Measurements from ENCODE around the gene TOB1.
"Not testable (repeated sequence)": the region's sequence is repeated elsewhere in the genome, so short reads cannot be mapped to it uniquely, and the experiment has no call there.

The TOB1 gene

GRCh38 chr17:50898369-50899004, 32.3 kb upstream of the TOB1 start:
- no peak for DNase-seq

GRCh38 chr17:50894513-50894912, 28.4 kb upstream of the TOB1 start:
- DNase-seq, result not testable (repeated sequence)

- DNase-seq, result no peak
Observed at GRCh38 chr17:50893183-50893993, 27.2 kb upstream of the TOB1 start.

GRCh38 chr17:50892101-50892776, 26.1 kb upstream of the TOB1 start:
- no peak for DNase-seq

GRCh38 chr17:50891577-50891989, 25.4 kb upstream of the TOB1 start:
- no peak for DNase-seq

GRCh38 chr17:50890675-50891516, 24.7 kb upstream of the TOB1 start:
- DNase-seq, result no peak

GRCh38 chr17:50889528-50890118, 23.5 kb upstream of the TOB1 start:
- no peak for DNase-seq

- no peak for DNase-seq
Observed at GRCh38 chr17:50887705-50888245, 21.6 kb upstream of the TOB1 start.

GRCh38 chr17:50884439-50885311, 18.5 kb upstream of the TOB1 start:
- DNase-seq, result no peak

GRCh38 chr17:50883850-50884438, 17.8 kb upstream of the TOB1 start:
- no peak for DNase-seq

- DNase-seq, result no peak
Observed at GRCh38 chr17:50882851-50883250, 16.7 kb upstream of the TOB1 start.

GRCh38 chr17:50881182-50881581, 15.0 kb upstream of the TOB1 start:
- DNase-seq, result no peak

- DNase-seq, result no peak
Observed at GRCh38 chr17:50879086-50879485, 12.9 kb upstream of the TOB1 start.

GRCh38 chr17:50877838-50878237, 11.7 kb upstream of the TOB1 start:
- no peak for DNase-seq

GRCh38 chr17:50877042-50877441, 10.9 kb upstream of the TOB1 start:
- DNase-seq, result not testable (repeated sequence)

- no peak for DNase-seq
Observed at GRCh38 chr17:50875074-50875473, 8.9 kb upstream of the TOB1 start.

- no peak for DNase-seq
Observed at GRCh38 chr17:50872710-50873424, 6.7 kb upstream of the TOB1 start.

GRCh38 chr17:50871898-50872297, 5.7 kb upstream of the TOB1 start:
- DNase-seq, result no peak

- DNase-seq, result no peak
Observed at GRCh38 chr17:50871364-50871763, 5.2 kb upstream of the TOB1 start.

- no peak for DNase-seq
Observed at GRCh38 chr17:50868602-50869001, 2.4 kb upstream of the TOB1 start.

Measured in NCI-H2171 treated with DMSO at 0.1 percent for 48 hours (cell line).